Measurements from ENCODE around the gene NEB. TPM values are rescaled to one million over a fixed set of nuclear protein-coding genes. Genes with fewer than 3 reads are reported as not detected.

Gene NEB
- total and polyA plus RNA-seq, 2 of the 13 experiments (the other 11 are each of a cell fraction or from before 2014, with no cell fraction given): 0.21 to 0.24 TPM

GRCh38 chr2:151777935-151778334 is 43.7 kb upstream of the NEB start:
- H3K9me3 ChIP-seq (ENCODE audit: low read length): no peaks in the 10 kb centered on the region
- no peak for DNase-seq (ENCODE audit: low spot score)
- 91% methylated on average over 2 of the region's 2 CpGs for whole genome bisulfite sequencing (ENCODE audit: low lambda C conversion rate)

More at GRCh38 chr2:151777935-151778334, 43.7 kb upstream of the NEB start:
- Histone ChIP-seq H2AFZ (ENCODE audit: low read length) (no peak overlapping the region), H3K27me3 (ENCODE audit: control insufficient read depth in 1 of 2, insufficient read depth in 2 of 2, low read length in 2 of 2) (no peaks in the 10 kb centered on the region), H4K20me1 (ENCODE audit: insufficient read depth, low read length) (no peaks in the 10 kb centered on the region), H3K4me2 (ENCODE audit: low read depth, low read length) (no peak overlapping the region), H3K4me1 (ENCODE audit: insufficient read depth, low read length) (no peaks in the 10 kb centered on the region), H3K9ac (ENCODE audit: insufficient read depth, low read depth, low read length) (no peak overlapping the region), H3K36me3 (replicated peaks in 1 of 2; ENCODE audit: control insufficient read depth in 1 of 2, insufficient read depth in 2 of 2, low read length in 2 of 2) (peaks cover 0 to 2% of the 10 kb centered on the region in 2 experiments; a peak in 2 of 5 replicates), H3K27ac (ENCODE audit: extremely low read length, insufficient read depth, low read length) (no peak overlapping the region), H3K79me2 (ENCODE audit: insufficient read depth, low read length) (no peaks in the 10 kb centered on the region), H3K4me3 (replicated peaks in 1 of 3; ENCODE audit: insufficient read depth in 1 of 3, low read depth in 2 of 3, low read length in 3 of 3) (no peak overlapping the region)
- POLR2A ChIA-PET: no interaction called here
- FAIRE-seq: no peak
- TF ChIP-seq DR1 (CRISPR knock-in tag; IDR thresholded peaks at IDR 0.05) (no peak), MYC (CRISPR knock-in tag; IDR thresholded peaks at IDR 0.05; ENCODE audit: borderline replicate concordance) (no peak), ZNF687 (CRISPR knock-in tag; IDR thresholded peaks at IDR 0.05) (no peak), ZKSCAN8 (CRISPR knock-in tag; IDR thresholded peaks at IDR 0.05; ENCODE audit: borderline replicate concordance) (no peak), ZNF709 (CRISPR knock-in tag; IDR thresholded peaks at IDR 0.05) (no peak), CCDC6 (CRISPR knock-in tag; IDR thresholded peaks at IDR 0.05) (no peak), ZNF143 (CRISPR knock-in tag; IDR thresholded peaks at IDR 0.05) (no peak), SP140L (CRISPR knock-in tag; IDR thresholded peaks at IDR 0.05; ENCODE audit: borderline replicate concordance) (no peak), KDM3A (CRISPR knock-in tag; IDR thresholded peaks at IDR 0.05; ENCODE audit: low read depth) (no peak), NFE2 (CRISPR knock-in tag; IDR thresholded peaks at IDR 0.05) (no peak), CHD2 (IDR thresholded peaks at IDR 0.05; ENCODE audit: low read depth, low read length) (no peak), HNF1A (IDR thresholded peaks at IDR 0.05; ENCODE audit: low read depth) (no peak), HNF1A (CRISPR knock-in tag; IDR thresholded peaks at IDR 0.05; ENCODE audit: borderline replicate concordance) (no peak), NBN (conservative IDR thresholded peaks at IDR 0.05) (no peak), ZNF3 (CRISPR knock-in tag; IDR thresholded peaks at IDR 0.05) (no peak)
- ATAC-seq: no peak
- in situ Hi-C loops (cut with HindIII; ENCODE audit: extremely low pct_ligation_motif_present, low pct_unique_long_range_greater_than_20kb) (no loop called here), intact Hi-C loops (cut with micrococcal nuclease; ENCODE audit: unreplicated experiment) (no loop called here)
- BruUV-seq (replicated peaks): no TSS peak
- CTCF ChIA-PET (ENCODE audit: low intra/inter-chr PET ratio, low total read pairs): interaction anchor here (1.8 kb wide), 1 partner anchor 248 kb away, joined by 18 read pairs; no protein-coding TSS in a partner anchor
